K562 (cell line): Measurements from ENCODE around the gene ODAD3. TPM values are rescaled to one million over a fixed set of nuclear protein-coding genes. Genes with fewer than 3 reads are reported as not detected.

Source experiments
- ATF1 ChIP-seq, 2 experiments: fragments of 450-650 bp in 1 of 2; IDR thresholded peaks; 2 replicates each; pipeline ENCODE4 v1.6.1; 2016; ENCODE audit warnings: missing compliant biosample characterization in 1 of 2, missing genetic modification characterization in 1 of 2
- BRCA1 ChIP-seq, 2 experiments: fragments of 450-650 bp in 1 of 2; sonication (generic) in 1 of 2; formaldehyde crosslinking in 1 of 2; IDR thresholded peaks; 2 replicates each; pipeline versions ENCODE4 v1.5.0 to v1.6.1; 2017 to 2020; ENCODE audit warnings: mild to moderate bottlenecking in 1 of 2, missing genetic modification reagents in 1 of 2
- BRD4 ChIP-seq: fragments of 200-600 bp; sonication (generic); IDR thresholded peaks from 2 replicates; pipeline ENCODE4 v1.6.1; 2017; ENCODE audit warnings: inconsistent platforms
- CGGBP1 ChIP-seq: fragments of 250-450 bp; sonication (Bioruptor Pico); IDR thresholded peaks from 2 replicates; pipeline ENCODE4 v1.9.0; 2021; ENCODE audit warnings: mild to moderate bottlenecking
- CREBBP ChIP-seq: IDR thresholded peaks from one replicate; pipeline ENCODE4 v1.6.1; 2012; ENCODE audit warnings: low read depth, mild to moderate bottlenecking, control low read depth, inconsistent platforms, low read length
- GTF3C2 ChIP-seq: IDR thresholded peaks from 3 replicates; pipeline ENCODE4 v1.6.1; 2011; ENCODE audit warnings: borderline replicate concordance, mild to moderate bottlenecking, moderate library complexity; ENCODE audit not compliant: insufficient read length; ENCODE audit errors: extremely low read depth
- HDAC1 ChIP-seq, 2 experiments: fragments of 450-650 bp; IDR thresholded peaks; 2 replicates each; pipeline ENCODE4 v1.6.1; 2016 to 2017; ENCODE audit warnings: inconsistent platforms in 1 of 2, mild to moderate bottlenecking in 1 of 2, moderate library complexity in 1 of 2
- KLF13 ChIP-seq: fragments of 450-650 bp; IDR thresholded peaks from 2 replicates; pipeline ENCODE4 v1.6.1; 2016; ENCODE audit warnings: missing genetic modification characterization, low read depth, mild to moderate bottlenecking, missing compliant biosample characterization, moderate library complexity, borderline replicate concordance
- MAFK ChIP-seq: IDR thresholded peaks from 2 replicates; pipeline ENCODE4 v1.6.1; 2011; ENCODE audit warnings: low read length, improper control_type of control experiment
- NR1H2 ChIP-seq: sonication (generic); formaldehyde crosslinking; IDR thresholded peaks from 2 replicates; pipeline ENCODE4 v1.4.0; 2020; ENCODE audit warnings: mild to moderate bottlenecking, missing genetic modification reagents
- ZBTB11 ChIP-seq, 3 experiments: fragments of 200-800 bp in 1 of 3; fragments of 250-450 bp in 1 of 3; fragments of 450-650 bp in 1 of 3; sonication (Bioruptor Pico) in 1 of 3; sonication (Bioruptor generic) in 1 of 3; formaldehyde crosslinking in 1 of 3; IDR thresholded peaks; 2 replicates each; pipeline versions ENCODE4 v1.6.1 to v1.8.0; 2016 to 2022; ENCODE audit warnings: mild to moderate bottlenecking in 2 of 3, missing genetic modification characterization in 2 of 3, missing compliant biosample characterization in 1 of 3, moderate library complexity in 1 of 3
- ZFP36 ChIP-seq: fragments of 150-350 bp; IDR thresholded peaks from 2 replicates; pipeline ENCODE4 v1.6.1; 2018; ENCODE audit warnings: low read length, low read depth; ENCODE audit not compliant: partially characterized antibody
- ZFX ChIP-seq: sonication (generic); formaldehyde crosslinking; IDR thresholded peaks from 2 replicates; pipeline ENCODE4 v1.8.0; 2022; ENCODE audit warnings: mild to moderate bottlenecking, missing genetic modification reagents, moderate library complexity
- ZNF133 ChIP-seq: fragments of 250-450 bp; sonication (Bioruptor Pico); IDR thresholded peaks from 2 replicates; pipeline ENCODE4 v1.4.0; 2020; ENCODE audit warnings: mild to moderate bottlenecking
- ZNF165 ChIP-seq: fragments of 250-450 bp; sonication (Bioruptor Pico); IDR thresholded peaks from 2 replicates; pipeline ENCODE4 v1.4.0; 2020; ENCODE audit warnings: borderline replicate concordance
- ZNF3 ChIP-seq: fragments of 250-450 bp; sonication (Bioruptor Pico); IDR thresholded peaks from 2 replicates; pipeline ENCODE4 v1.5.0; 2021; ENCODE audit warnings: mild to moderate bottlenecking, moderate library complexity
- ZNF311 ChIP-seq: fragments of 250-450 bp; sonication (Bioruptor Pico); IDR thresholded peaks from 2 replicates; pipeline ENCODE4 v1.4.0; 2020; ENCODE audit warnings: mild to moderate bottlenecking, moderate library complexity
- ZSCAN29 ChIP-seq: fragments of 450-650 bp; IDR thresholded peaks from 2 replicates; pipeline ENCODE4 v1.6.1; 2017
- polyA plus RNA-seq, 8 experiments: library from polyadenylated mRNA; depleted of rRNA in 4 of 8; stranded (reverse) in 5 of 8; unstranded in 3 of 8; fragments of >200 nt; fragmentation: Nextera tagmentation in 2 of 8; fragmentation: Illumina TruSeq in 1 of 8; extraction: Ambion mirVana in 2 of 8; extraction: Trizol in 1 of 8; gene quantifications; 2 replicates each; pipeline versions ENCODE4 v1.2.1 to v1.2.3, GENCODE V29; 2011 to 2014; ENCODE audit warnings: inconsistent platforms in 1 of 8, missing spikeins in 1 of 8
- total RNA-seq, 7 experiments: library from RNA; depleted of rRNA in 6 of 7; stranded (reverse); fragments of >200 nt in 6 of 7; fragmentation: Illumina TruSeq in 2 of 7; extraction: Trizol in 2 of 7; gene quantifications; 2 replicates each; pipeline versions ENCODE4 v1.2.1 to v1.2.3, GENCODE V29; 2011 to 2021; ENCODE audit warnings: low replicate concordance in 1 of 7
- TF ChIP-seq, protein P1 (sequence below): conservative IDR thresholded peaks from 2 replicates; pipeline ENCODE4 v1.6.1; 2011; ENCODE audit warnings: low read depth, mild to moderate bottlenecking, low read length; ENCODE audit not compliant: control insufficient read depth

The ODAD3 gene
- total and polyA plus RNA-seq, 9 of the 15 experiments (the other 6 are each of a cell fraction or from before 2014, with no cell fraction given) = 0.07 to 0.72 (median 0.14) TPM; not detected in 2

- TF ChIP-seq GTF3C2 (no peak), BRD4 (no peak), BRCA1 (IDR thresholded peaks at IDR 0.05) (no peak), BRCA1 (CRISPR knock-in tag; IDR thresholded peaks at IDR 0.05) (no peak), ATF1 (CRISPR knock-in tag; IDR thresholded peaks at IDR 0.05) (no peak), ATF1 (tag; IDR thresholded peaks at IDR 0.05) (peak; percentile 96), ZFX (CRISPR knock-in tag) (0 out of 2 replicates have a peak, but pooled peaks have one; percentile 47), ZNF133 (CRISPR knock-in tag) (no peak), ZSCAN29 (no peak), KLF13 (tag) (peak; percentile 91), HDAC1 (IDR thresholded peaks at IDR 0.05) (peak in 1 of 2 experiments; percentile 92; a peak in 2 of 4 replicates), ZBTB11 (CRISPR knock-in tag; IDR thresholded peaks at IDR 0.05) (peak in 1 of 3 experiments; percentile 96; a peak in 2 of 6 replicates), ZNF3 (CRISPR knock-in tag) (no peak), ZNF311 (peak; percentile 28; the same call in 1 of the 2 replicates), ZNF165 (CRISPR knock-in tag) (no peak), NR1H2 (CRISPR knock-in tag) (no peak), CGGBP1 (CRISPR knock-in tag) (0 out of 2 replicates have a peak, but pooled peaks have one; percentile 45), CREBBP (no peak), ZFP36 (peak; percentile 3), MAFK (no peak)
- TF ChIP-seq, protein P1, sequence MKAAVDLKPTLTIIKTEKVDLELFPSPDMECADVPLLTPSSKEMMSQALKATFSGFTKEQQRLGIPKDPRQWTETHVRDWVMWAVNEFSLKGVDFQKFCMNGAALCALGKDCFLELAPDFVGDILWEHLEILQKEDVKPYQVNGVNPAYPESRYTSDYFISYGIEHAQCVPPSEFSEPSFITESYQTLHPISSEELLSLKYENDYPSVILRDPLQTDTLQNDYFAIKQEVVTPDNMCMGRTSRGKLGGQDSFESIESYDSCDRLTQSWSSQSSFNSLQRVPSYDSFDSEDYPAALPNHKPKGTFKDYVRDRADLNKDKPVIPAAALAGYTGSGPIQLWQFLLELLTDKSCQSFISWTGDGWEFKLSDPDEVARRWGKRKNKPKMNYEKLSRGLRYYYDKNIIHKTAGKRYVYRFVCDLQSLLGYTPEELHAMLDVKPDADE = peak; percentile 79
These were observed at the start of gene ODAD3, which contains the start of gene PRKCSH (continued) for GRCh38 chr19:11435057-11435832.
